ENCODE data around the gene SLC6A11.

- TF ChIP-seq CTCF (IDR thresholded peaks at IDR 0.05) (no peak), POLR2A (IDR thresholded peaks at IDR 0.05) (no peak)
Observed at GRCh38 chr3:10876661-10877060, 60.6 kb downstream of the SLC6A11 start.

Measured in esophagus squamous epithelium (tissue), 4 donors.